Testis (tissue), 2 donors: ENCODE results near the gene FGF12.

Experiments
- CTCF ChIP-seq, 3 experiments: fragments of 450-650 bp in 2 of 3; fragments of 200-600 bp in 1 of 3; sonication (generic) in 1 of 3; IDR thresholded peaks; one replicate each; pipeline ENCODE4 v1.5.1; 2016 to 2019; ENCODE audit warnings: antibody characterized with exemption in 3 of 3, mild to moderate bottlenecking in 2 of 3, moderate library complexity in 1 of 3
- POLR2A ChIP-seq: fragments of 450-650 bp; IDR thresholded peaks from one replicate; pipeline ENCODE4 v1.6.1; 2017; ENCODE audit warnings: antibody characterized with exemption, mild to moderate bottlenecking, moderate library complexity

GRCh38 chr3:192637803-192638202, 89.5 kb downstream of the FGF12 start:
- TF ChIP-seq CTCF (IDR thresholded peaks at IDR 0.05) (no peak), POLR2A (no peak)
